WTC11 (cell line): Measurements from ENCODE around the gene M1AP. TPM values are rescaled to one million over a fixed set of nuclear protein-coding genes. Genes with fewer than 3 reads are reported as not detected.

Experiments used
- ATAC-seq: fragments of 200-7000 bp; cut with Tn5 transposase; 2 replicates; pipeline ENCODE4 v1.10.0; 2021; ENCODE audit warnings: mild to moderate bottlenecking, moderate library complexity
- CTCF ChIA-PET: fragments of 300-600 bp; sonication (Branson Sonifier 250); formaldehyde crosslinking; loops from one replicate; lab custom pipeline; 2021; ENCODE audit warnings: antibody characterized with exemption; lab: Charles Lee
- POLR2A ChIA-PET: fragments of 350-600 bp; sonication (Branson Sonifier 250); formaldehyde crosslinking; loops from one replicate; lab custom pipeline; 2021; ENCODE audit warnings: antibody characterized with exemption; lab: Charles Lee
- DNase-seq: peaks from one replicate; pipeline ENCODE4 v3.0.0; 2021; ENCODE audit warnings: low spot score
- H3K27ac Mint-ChIP-seq: 2 replicates; pipeline ENCODE4 v1.8.0; 2021; ENCODE audit warnings: mixed read lengths
- H3K27me3 Mint-ChIP-seq: 2 replicates; pipeline ENCODE4 v1.8.0; 2021; ENCODE audit warnings: low read depth, mild to moderate bottlenecking, moderate library complexity, mixed read lengths
- H3K36me3 Mint-ChIP-seq: 2 replicates; pipeline ENCODE4 v1.8.0; 2021; ENCODE audit warnings: mixed read lengths
- H3K4me1 Mint-ChIP-seq: 2 replicates; pipeline ENCODE4 v1.8.0; 2022; ENCODE audit warnings: mixed read lengths
- H3K4me3 Mint-ChIP-seq: 2 replicates; pipeline ENCODE4 v1.8.0; 2021; ENCODE audit warnings: mild to moderate bottlenecking, moderate library complexity, mixed read lengths
- H3K9me3 Mint-ChIP-seq: 2 replicates; pipeline ENCODE4 v1.8.0; 2021; ENCODE audit warnings: mixed read lengths
- ARID4B ChIP-seq: sonication (generic); formaldehyde crosslinking; IDR thresholded peaks from 2 replicates; pipeline ENCODE4 v1.8.0; 2023; ENCODE audit warnings: missing genetic modification reagents, mild to moderate bottlenecking, borderline replicate concordance
- ATF1 ChIP-seq: sonication (generic); formaldehyde crosslinking; IDR thresholded peaks from 2 replicates; pipeline ENCODE4 v1.8.1; 2023; ENCODE audit warnings: mild to moderate bottlenecking, moderate library complexity, missing genetic modification reagents
- E2F5 ChIP-seq: sonication (generic); formaldehyde crosslinking; IDR thresholded peaks from 2 replicates; pipeline ENCODE4 v1.8.1; 2022; ENCODE audit warnings: mild to moderate bottlenecking, moderate library complexity, missing genetic modification reagents
- ELF4 ChIP-seq: sonication (generic); formaldehyde crosslinking; IDR thresholded peaks from 2 replicates; pipeline ENCODE4 v1.8.1; 2022; ENCODE audit warnings: low read depth, mild to moderate bottlenecking, moderate library complexity, missing genetic modification reagents
- EMX1 ChIP-seq: fragments of 250-450 bp; sonication (Bioruptor Pico); IDR thresholded peaks from 2 replicates; pipeline ENCODE4 v1.8.0; 2021; ENCODE audit warnings: mild to moderate bottlenecking
- JAZF1 ChIP-seq: fragments of 250-450 bp; sonication (Bioruptor Pico); IDR thresholded peaks from 2 replicates; pipeline ENCODE4 v1.9.0; 2021; ENCODE audit warnings: moderate library complexity, mild to moderate bottlenecking, inconsistent platforms
- JUN ChIP-seq: sonication (generic); formaldehyde crosslinking; IDR thresholded peaks from 2 replicates; pipeline ENCODE4 v1.8.0; 2023; ENCODE audit warnings: mild to moderate bottlenecking, missing genetic modification reagents
- KAT7 ChIP-seq: sonication (generic); formaldehyde crosslinking; IDR thresholded peaks from 2 replicates; pipeline ENCODE4 v1.8.1; 2023; ENCODE audit warnings: missing genetic modification reagents, mild to moderate bottlenecking, borderline replicate concordance
- MAX ChIP-seq: sonication (generic); formaldehyde crosslinking; IDR thresholded peaks from 2 replicates; pipeline ENCODE4 v1.8.0; 2022; ENCODE audit warnings: mild to moderate bottlenecking, missing genetic modification reagents
- TP53 ChIP-seq: sonication (generic); formaldehyde crosslinking; IDR thresholded peaks from 2 replicates; pipeline ENCODE4 v1.8.1; 2023; ENCODE audit warnings: mild to moderate bottlenecking, missing genetic modification reagents
- ZMAT4 ChIP-seq: fragments of 250-450 bp; sonication (Bioruptor Pico); IDR thresholded peaks from 2 replicates; pipeline ENCODE4 v1.9.0; 2021; ENCODE audit warnings: mild to moderate bottlenecking
- ZNF232 ChIP-seq: sonication (generic); formaldehyde crosslinking; IDR thresholded peaks from 2 replicates; pipeline ENCODE4 v1.8.0; 2022; ENCODE audit warnings: mild to moderate bottlenecking, missing genetic modification reagents
- ZNF263 ChIP-seq: sonication (generic); formaldehyde crosslinking; IDR thresholded peaks from 2 replicates; pipeline ENCODE4 v1.8.1; 2022; ENCODE audit warnings: low read depth, mild to moderate bottlenecking, moderate library complexity, missing genetic modification reagents
- ZNF423 ChIP-seq: fragments of 250-450 bp; sonication (Bioruptor Pico); IDR thresholded peaks from 2 replicates; pipeline ENCODE4 v2.1.2; 2022; ENCODE audit warnings: mild to moderate bottlenecking, moderate library complexity
- ZNF671 ChIP-seq: fragments of 250-450 bp; sonication (Bioruptor Pico); IDR thresholded peaks from 2 replicates; pipeline ENCODE4 v1.8.0; 2021; ENCODE audit warnings: mild to moderate bottlenecking
- total RNA-seq: library from RNA; stranded (reverse); gene quantifications from 3 replicates; pipeline ENCODE4 v1.2.3, GENCODE V29; 2021
- TF ChIP-seq, protein P1 (sequence below): sonication (generic); formaldehyde crosslinking; conservative IDR thresholded peaks from 2 replicates; pipeline ENCODE4 v1.8.1; 2022; ENCODE audit warnings: mild to moderate bottlenecking, missing genetic modification reagents
- TF ChIP-seq, protein P2 (sequence below): fragments of 250-450 bp; sonication (Bioruptor Pico); IDR thresholded peaks from 2 replicates; pipeline ENCODE4 v1.9.0; 2021; ENCODE audit warnings: mild to moderate bottlenecking, borderline replicate concordance
- TF ChIP-seq, protein P3 (sequence below): sonication (generic); formaldehyde crosslinking; IDR thresholded peaks from 2 replicates; pipeline ENCODE4 v1.8.0; 2022; ENCODE audit warnings: mild to moderate bottlenecking, missing genetic modification reagents

The M1AP gene
- total RNA-seq, 1 experiment from 2014 or later, result 5.9 TPM

GRCh38 chr2:74646201-74646600 lies 1.9 kb downstream of the M1AP start:
- ChIA-PET POLR2A (no interaction called here), CTCF (interaction anchor here (0.8 to 1.3 kb wide), 3 partner anchors 20 to 148 kb away, joined by 3 read pairs; no protein-coding TSS in a partner anchor)
- peaks cover 12% of the 10 kb centered on the region for H3K9me3 Mint-ChIP-seq
- DNase-seq (no peak), ATAC-seq (no peak)
- no peak overlapping the region for H3K27ac Mint-ChIP-seq
- peaks cover 2% of the 10 kb centered on the region; the same call in 1 of the 2 replicates for H3K36me3 Mint-ChIP-seq
- H3K27me3 Mint-ChIP-seq, result peaks cover 29% of the 10 kb centered on the region
- no peak for TF ChIP-seq ATF1 (CRISPR knock-in tag)
- TF ChIP-seq ZNF232 (CRISPR knock-in tag), result no peak
- TF ChIP-seq, all 79 proteins: peak for 0
- H3K4me1 Mint-ChIP-seq, result peaks cover 19% of the 10 kb centered on the region
- no peak overlapping the region for H3K4me3 Mint-ChIP-seq

DNA sequence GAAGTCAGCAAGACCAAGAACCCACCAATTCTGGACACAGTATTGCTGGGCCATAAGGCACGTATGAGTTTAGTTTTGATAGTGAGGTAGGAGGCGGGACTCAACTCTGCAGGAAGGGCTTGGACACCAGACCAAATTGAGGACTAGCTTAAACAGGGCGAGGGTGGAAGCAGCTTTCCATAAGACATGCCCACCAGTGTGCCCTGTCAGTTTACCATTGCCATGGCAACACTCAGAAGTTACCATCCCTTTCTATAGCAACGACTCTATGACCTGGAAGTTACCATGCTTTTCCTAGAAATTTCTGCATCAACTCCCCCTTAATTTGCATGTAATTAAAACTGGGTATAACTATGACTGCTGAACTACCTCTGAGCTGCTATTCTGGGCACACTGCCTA lies 2.8 kb downstream of the M1AP start:
- ATAC-seq, result no peak
- Mint-ChIP-seq H3K4me3 (no peak overlapping the region), H3K27me3 (peaks cover 28% of the 10 kb centered on the region), H3K9me3 (peaks cover 12% of the 10 kb centered on the region)
- CTCF ChIA-PET, result interaction anchor here (1.0 kb wide), 1 partner anchor 73 kb away, joined by 3 read pairs; no protein-coding TSS in a partner anchor
- no peak for DNase-seq
- TF ChIP-seq, protein P1, sequence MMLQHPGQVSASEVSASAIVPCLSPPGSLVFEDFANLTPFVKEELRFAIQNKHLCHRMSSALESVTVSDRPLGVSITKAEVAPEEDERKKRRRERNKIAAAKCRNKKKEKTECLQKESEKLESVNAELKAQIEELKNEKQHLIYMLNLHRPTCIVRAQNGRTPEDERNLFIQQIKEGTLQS (CRISPR knock-in tag), result no peak
- TF ChIP-seq, protein P2, sequence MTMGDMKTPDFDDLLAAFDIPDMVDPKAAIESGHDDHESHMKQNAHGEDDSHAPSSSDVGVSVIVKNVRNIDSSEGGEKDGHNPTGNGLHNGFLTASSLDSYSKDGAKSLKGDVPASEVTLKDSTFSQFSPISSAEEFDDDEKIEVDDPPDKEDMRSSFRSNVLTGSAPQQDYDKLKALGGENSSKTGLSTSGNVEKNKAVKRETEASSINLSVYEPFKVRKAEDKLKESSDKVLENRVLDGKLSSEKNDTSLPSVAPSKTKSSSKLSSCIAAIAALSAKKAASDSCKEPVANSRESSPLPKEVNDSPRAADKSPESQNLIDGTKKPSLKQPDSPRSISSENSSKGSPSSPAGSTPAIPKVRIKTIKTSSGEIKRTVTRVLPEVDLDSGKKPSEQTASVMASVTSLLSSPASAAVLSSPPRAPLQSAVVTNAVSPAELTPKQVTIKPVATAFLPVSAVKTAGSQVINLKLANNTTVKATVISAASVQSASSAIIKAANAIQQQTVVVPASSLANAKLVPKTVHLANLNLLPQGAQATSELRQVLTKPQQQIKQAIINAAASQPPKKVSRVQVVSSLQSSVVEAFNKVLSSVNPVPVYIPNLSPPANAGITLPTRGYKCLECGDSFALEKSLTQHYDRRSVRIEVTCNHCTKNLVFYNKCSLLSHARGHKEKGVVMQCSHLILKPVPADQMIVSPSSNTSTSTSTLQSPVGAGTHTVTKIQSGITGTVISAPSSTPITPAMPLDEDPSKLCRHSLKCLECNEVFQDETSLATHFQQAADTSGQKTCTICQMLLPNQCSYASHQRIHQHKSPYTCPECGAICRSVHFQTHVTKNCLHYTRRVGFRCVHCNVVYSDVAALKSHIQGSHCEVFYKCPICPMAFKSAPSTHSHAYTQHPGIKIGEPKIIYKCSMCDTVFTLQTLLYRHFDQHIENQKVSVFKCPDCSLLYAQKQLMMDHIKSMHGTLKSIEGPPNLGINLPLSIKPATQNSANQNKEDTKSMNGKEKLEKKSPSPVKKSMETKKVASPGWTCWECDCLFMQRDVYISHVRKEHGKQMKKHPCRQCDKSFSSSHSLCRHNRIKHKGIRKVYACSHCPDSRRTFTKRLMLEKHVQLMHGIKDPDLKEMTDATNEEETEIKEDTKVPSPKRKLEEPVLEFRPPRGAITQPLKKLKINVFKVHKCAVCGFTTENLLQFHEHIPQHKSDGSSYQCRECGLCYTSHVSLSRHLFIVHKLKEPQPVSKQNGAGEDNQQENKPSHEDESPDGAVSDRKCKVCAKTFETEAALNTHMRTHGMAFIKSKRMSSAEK (CRISPR knock-in tag), result no peak
- TF ChIP-seq ARID4B (CRISPR knock-in tag), result no peak
- no peak for TF ChIP-seq ZNF671 (CRISPR knock-in tag)
- no peak for TF ChIP-seq EMX1 (CRISPR knock-in tag)
- no peak for TF ChIP-seq TP53 (CRISPR knock-in tag)
- TF ChIP-seq ZNF423 (CRISPR knock-in tag), result no peak
- TF ChIP-seq ZNF263 (CRISPR knock-in tag), result no peak
- TF ChIP-seq, protein P3, sequence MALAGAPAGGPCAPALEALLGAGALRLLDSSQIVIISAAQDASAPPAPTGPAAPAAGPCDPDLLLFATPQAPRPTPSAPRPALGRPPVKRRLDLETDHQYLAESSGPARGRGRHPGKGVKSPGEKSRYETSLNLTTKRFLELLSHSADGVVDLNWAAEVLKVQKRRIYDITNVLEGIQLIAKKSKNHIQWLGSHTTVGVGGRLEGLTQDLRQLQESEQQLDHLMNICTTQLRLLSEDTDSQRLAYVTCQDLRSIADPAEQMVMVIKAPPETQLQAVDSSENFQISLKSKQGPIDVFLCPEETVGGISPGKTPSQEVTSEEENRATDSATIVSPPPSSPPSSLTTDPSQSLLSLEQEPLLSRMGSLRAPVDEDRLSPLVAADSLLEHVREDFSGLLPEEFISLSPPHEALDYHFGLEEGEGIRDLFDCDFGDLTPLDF (CRISPR knock-in tag), result no peak
- TF ChIP-seq JAZF1, result no peak
- TF ChIP-seq ZMAT4 (CRISPR knock-in tag), result no peak
- TF ChIP-seq ELF4 (CRISPR knock-in tag), result no peak
- no peak for TF ChIP-seq E2F5 (CRISPR knock-in tag)
- no peak for TF ChIP-seq JUN
- TF ChIP-seq KAT7 (CRISPR knock-in tag), result no peak
- TF ChIP-seq MAX (CRISPR knock-in tag), result no peak
- TF ChIP-seq, all 79 proteins: peak for 0
- Mint-ChIP-seq H3K27ac (no peak overlapping the region), H3K36me3 (peaks cover 2% of the 10 kb centered on the region; the same call in 1 of the 2 replicates), H3K4me1 (peaks cover 19% of the 10 kb centered on the region)
- POLR2A ChIA-PET, result interaction anchor here (0.6 kb wide), 1 partner anchor 253 kb away, joined by 4 read pairs; no protein-coding TSS in a partner anchor
